ENCODE results near the gene BPNT1.
"Not testable (repeated sequence)": the region's sequence is repeated elsewhere in the genome, so short reads cannot be mapped to it uniquely, and the experiment has no call there.

The BPNT1 gene

GRCh38 chr1:220089650-220090556, at the start of gene BPNT1:
Gene BPNT1 (minus strand): TSS chr1:220089788. CDS start chr1:220079846, 9,942 bp downstream.
- FAIRE-seq = peak; percentile 51

- no peak for FAIRE-seq
Measured at GRCh38 chr1:220137019-220137786, 47.6 kb upstream of the BPNT1 start.

DNA sequence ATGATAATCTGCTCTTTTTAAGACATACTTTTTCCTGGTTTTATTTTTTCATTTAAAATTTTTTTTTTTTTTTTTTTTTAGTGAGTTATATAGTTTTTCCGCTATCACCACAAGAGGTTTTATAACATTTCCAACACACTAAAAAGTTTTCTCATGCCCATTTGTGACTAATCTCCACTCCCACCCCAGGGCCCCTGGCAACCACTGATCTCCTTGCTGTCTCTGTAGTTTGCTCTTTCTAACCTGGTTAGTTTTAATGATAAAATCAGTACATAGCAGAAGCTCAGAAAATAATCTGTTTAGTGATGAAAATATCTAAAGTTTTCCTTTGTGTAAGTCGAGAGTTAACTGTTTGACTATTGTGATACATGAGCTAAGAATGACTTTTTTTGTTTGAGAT, 46.2 kb upstream of the BPNT1 start:
- FAIRE-seq = no peak

DNA sequence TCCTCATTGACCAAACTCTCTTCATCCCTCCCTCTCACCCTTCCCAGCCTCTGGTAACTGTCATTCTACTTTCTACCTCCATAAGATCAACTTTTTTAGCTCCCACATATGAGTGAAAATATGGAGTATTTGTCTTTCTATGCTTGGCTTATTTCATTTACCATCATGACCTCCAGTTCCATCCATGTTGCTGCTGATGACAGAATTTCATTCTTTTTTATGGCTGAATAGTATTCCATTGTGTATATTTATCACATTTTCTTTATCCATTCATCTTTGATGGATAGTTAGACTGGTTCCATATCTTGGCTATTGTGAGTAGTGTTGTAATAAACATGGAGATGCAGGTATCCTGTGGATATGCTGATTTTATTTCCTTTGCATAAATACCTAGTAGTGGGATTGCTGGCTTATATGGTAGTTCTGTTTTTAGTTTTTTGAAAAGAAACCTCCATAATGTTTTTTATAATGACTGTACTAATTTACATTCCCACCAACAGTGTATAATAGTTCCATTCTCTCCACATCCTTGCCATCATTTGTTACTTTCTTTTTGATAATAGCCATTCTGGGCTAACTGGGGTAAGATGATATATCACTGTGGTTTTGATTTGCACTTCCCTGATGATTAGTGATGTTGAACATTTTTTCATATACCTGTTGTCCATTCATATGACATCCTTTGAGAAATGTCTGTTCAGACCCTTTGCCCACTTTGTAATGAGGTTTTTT, 40.1 kb upstream of the BPNT1 start:
- no peak for FAIRE-seq

GRCh38 chr1:220127076-220127475, 37.5 kb upstream of the BPNT1 start:
- FAIRE-seq = no peak

GRCh38 chr1:220124542-220124941, 35.0 kb upstream of the BPNT1 start:
- no peak for FAIRE-seq

GRCh38 chr1:220123889-220124288, 34.3 kb upstream of the BPNT1 start:
- no peak for FAIRE-seq

DNA sequence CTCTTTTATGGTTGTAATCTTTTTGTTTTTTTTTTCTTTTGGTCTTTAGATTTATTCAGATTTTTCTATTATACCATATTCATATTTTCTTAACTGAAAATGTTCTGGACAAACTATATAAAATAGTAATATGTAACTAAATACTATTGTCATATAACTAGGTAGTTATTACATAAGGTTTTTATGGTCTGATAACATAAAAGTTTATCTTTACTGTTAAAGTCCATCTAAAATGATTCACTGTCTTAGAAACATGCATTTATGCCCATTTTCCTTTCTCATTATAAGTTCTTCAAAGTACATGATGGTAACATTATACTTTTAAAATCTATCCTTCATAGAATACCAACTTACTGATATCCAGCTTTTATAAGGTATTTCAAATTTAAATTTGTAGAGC, 33.5 kb upstream of the BPNT1 start:
- FAIRE-seq = no peak

GRCh38 chr1:220121791-220122530, 32.4 kb upstream of the BPNT1 start:
- FAIRE-seq = no peak

DNA sequence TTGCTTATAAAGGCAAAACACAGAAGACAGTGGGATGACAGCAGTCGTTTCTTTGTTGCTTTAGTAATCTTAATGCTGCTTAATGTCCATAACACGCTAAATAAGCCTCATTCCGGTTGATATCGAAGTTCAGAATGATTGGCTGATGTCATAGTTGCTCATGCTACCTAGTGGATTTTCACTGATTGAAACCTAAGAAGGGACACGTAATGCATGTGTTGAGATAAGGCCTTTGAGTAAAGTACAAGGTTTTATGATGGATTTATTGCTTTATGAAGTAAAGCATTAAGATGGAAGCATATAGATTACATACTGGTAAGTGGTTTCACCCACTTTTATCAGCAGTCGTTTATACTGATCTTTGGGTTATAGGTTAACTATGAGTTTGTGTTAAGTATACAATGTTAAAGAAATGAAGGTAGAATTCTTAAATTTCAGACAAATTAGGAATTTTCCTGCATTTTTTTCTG, 29.5 kb upstream of the BPNT1 start:
- no peak for FAIRE-seq

GRCh38 chr1:220113136-220113695, 23.6 kb upstream of the BPNT1 start:
- no peak for FAIRE-seq

- FAIRE-seq = not testable (repeated sequence)
Measured at GRCh38 chr1:220112600-220112999, 23.0 kb upstream of the BPNT1 start.

GRCh38 chr1:220110473-220110872, 20.9 kb upstream of the BPNT1 start:
- not testable (repeated sequence) for FAIRE-seq

DNA sequence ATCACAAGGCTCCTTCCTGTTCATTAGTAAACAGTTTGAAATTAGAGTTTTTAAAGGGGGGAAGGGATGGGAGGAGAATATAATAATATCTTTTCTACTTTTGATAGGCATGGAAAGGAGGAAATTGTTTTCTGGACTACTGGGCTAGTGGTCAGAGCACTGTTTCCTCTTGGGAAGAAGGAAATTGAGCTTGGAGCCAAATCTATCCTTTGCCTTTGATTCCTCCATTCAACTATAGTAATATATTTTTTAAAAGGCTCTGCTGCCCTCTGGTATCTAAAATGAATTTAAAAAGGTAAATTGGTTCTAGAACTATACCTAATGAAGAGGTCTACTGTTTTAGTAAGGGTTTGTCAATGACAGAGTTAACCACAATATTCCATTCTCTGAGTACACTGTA, 10.2 kb upstream of the BPNT1 start:
- no peak for FAIRE-seq

GRCh38 chr1:220094016-220094911, 4.7 kb upstream of the BPNT1 start, which contains the start of gene IARS2:
Gene IARS2 (plus strand): TSS chr1:220094132. CDS start chr1:220094217, 85 bp downstream.
- FAIRE-seq = no peak

DNA sequence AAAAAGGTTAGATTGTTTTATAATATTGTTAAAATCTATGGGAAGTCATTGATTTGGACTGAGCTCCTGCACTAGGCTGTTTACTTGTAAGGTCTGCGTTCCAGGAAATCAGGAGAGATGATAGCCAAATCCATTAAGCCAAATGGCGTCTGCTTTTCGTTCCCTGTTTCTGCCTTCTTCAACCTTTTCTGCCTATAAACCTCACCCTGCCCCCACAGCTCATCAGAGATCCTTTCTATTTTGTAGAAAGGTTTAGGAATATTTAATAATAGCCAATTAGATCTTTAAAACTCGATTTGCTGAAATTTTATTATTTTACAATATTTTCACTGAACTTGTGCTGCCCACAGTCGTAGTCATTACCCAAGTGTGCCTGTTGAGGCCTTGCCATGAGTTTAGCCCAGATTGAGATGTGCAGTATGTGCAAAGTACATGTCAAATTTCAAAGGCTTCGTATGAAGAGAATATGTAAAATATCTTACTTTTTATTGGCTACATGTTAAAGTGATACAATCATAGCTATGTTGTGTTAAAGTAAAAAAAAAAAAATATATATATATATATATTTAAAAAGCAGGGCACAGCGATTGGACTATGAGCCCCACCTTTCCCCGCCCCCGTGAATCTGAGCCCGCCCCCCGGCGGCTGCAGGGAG, 3.9 kb upstream of the BPNT1 start:
- FAIRE-seq = no peak

GRCh38 chr1:220092694-220093093, 3.1 kb upstream of the BPNT1 start:
- FAIRE-seq = no peak

DNA sequence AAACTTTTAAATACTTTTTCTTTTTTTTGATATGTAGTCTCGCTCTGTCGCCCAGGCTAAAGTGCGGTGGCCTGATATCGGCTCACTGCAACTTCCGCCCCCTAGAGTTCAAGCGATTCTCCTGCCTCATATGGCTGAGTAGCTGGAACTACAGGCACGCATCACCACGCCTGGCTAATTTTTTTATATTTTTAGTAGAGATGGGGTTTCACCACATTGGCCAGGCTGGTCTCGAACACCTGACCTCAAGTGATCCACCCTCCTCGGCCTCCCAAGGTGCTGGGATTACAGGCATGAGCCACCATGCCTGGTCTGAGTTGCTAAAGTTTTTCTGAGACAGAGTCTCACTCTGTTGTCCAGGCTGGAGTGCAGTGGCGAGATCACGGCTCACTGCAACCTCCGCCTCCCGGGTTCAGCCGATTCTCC, 3.3 kb downstream of the BPNT1 start:
- FAIRE-seq = not testable (repeated sequence)

DNA sequence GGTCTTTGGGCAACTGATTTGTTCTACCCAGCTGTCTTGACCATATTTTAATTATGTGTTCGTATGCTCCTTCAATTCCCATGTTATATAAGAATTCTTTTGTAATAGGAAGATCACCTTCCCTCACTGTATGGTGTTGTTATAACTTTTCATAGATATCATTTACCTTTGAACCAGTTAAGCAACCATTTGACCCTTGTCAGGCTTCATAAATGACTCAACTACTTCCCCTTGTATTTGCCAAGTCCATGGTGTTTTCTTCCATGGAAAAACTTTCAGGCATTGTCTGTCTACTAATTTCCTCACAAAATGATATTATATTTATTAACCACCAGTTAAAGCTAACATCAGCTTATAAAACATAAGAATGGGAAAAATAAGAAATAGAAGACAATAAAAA, 5.1 kb downstream of the BPNT1 start:
- no peak for FAIRE-seq

GRCh38 chr1:220077887-220078286, 11.7 kb downstream of the BPNT1 start:
- FAIRE-seq = no peak
